SK-N-MC (cell line): ENCODE measurements around the gene CACNA1S.

Experiments used
- EZH2 ChIP-seq: fragments of 200-600 bp; sonication (generic); IDR thresholded peaks from one replicate; pipeline ENCODE4 v1.6.1; 2017; ENCODE audit warnings: antibody characterized with exemption
- POLR2AphosphoS5 ChIP-seq: IDR thresholded peaks from 2 replicates; pipeline ENCODE4 v1.6.1; 2012; ENCODE audit warnings: mild to moderate bottlenecking, low read depth, low read length, borderline replicate concordance

GRCh38 chr1:201127755-201128455, 15.7 kb upstream of the CACNA1S start:
- TF ChIP-seq POLR2AphosphoS5 (no peak), EZH2 (no peak)
